HG02759 (cell line): ENCODE results near the gene RAI1.

Source experiments
- ATAC-seq: cut with Tn5 transposase; IDR thresholded peaks from one replicate; pipeline ENCODE4 v1.9.1; 2021; ENCODE audit warnings: mild to moderate bottlenecking, moderate library complexity; ENCODE audit not compliant: unreplicated experiment

The RAI1 gene

DNA sequence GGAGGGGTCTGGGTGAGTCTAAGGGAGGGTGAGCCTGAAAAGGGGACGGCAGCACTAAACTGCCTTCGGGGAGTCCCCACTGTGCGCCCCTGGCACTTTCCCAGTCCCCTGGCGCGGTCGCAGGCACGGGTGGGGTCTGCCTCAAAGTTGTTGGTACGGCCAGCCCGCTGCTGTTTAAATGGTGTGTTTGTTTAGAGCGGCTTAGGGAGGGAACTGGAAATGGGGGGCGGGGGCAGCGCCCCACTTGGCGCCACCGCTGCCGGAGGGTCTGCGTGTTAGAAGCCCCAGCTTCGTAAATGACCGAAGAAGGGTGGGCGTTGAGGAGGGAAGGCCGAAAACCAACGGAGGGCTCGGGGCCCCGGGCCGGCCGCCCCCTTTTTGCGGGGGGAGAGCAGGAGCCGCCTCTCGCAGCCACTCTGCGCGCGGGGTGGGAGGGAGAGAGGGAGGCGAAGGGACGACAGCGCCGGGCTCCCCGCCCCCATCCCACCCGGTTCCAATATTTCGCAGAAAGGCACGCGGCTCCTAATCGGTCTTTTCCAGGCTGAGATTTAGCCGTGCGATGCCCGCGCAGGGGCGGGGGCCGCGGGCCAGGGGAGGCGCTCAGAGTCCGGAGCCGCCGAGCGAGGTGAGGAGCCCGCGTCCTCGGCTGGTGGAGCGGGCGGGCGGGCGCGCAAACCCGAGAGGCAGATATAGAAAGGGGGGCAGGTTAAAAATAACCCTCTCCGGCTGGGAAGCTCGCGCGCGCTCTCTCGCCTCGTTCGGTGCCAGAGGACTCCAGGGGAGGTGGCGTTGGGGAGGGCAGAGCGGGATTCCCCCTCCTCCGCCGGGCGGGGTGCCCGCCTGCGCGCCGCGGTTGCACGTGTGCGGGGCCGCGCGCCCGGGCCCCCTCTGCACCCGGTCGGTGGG lies 100.6 kb downstream of the RAI1 start:
- ATAC-seq, result no peak

GRCh38 chr17:17782523-17783115 lies 101.4 kb downstream of the RAI1 start:
- peak; percentile 20 for ATAC-seq

- ATAC-seq, result peak; percentile 42
These were observed 102.0 kb downstream of the RAI1 start for GRCh38 chr17:17783116-17783824.

DNA sequence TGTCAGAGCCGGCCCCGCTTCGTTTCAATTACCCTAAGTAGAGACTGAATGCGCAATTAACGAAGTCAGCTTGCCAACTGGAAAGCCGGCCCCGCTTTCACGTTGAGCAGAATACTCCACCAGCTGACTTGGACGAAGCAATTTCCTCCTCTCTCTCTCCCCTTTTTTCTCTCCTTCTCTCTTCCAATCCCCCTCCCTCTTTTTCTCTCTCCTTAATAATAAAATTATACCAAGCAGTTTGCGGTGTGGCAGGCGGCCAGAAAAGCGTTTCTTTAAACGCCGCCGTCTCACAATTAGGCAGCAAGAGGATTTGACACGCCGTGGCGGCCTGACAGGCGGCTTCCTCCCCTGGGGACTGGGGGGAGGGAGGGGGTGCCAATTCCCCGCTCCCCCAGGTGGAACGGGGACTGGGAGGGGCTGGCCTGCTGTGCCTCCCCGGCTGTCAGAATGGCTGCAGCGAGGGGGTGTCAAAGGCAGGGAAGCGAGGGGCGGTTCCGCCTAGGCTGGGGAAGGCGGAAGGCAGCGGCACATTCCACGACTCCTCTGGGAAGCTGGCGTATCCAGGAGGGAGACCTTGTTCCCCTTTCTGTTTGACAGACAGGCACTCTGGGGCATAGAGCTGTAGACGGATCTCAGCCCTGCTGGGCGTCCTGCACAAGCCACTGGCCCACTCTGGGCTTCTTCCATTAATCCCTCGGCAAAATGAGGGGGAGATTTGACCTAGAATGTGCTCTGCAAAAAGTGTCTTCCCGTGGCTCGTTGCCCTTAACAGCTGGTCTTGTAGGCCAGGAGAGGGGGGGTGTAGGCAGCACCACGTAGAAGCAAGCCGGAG lies 102.8 kb downstream of the RAI1 start:
- ATAC-seq, result peak; percentile 36

DNA sequence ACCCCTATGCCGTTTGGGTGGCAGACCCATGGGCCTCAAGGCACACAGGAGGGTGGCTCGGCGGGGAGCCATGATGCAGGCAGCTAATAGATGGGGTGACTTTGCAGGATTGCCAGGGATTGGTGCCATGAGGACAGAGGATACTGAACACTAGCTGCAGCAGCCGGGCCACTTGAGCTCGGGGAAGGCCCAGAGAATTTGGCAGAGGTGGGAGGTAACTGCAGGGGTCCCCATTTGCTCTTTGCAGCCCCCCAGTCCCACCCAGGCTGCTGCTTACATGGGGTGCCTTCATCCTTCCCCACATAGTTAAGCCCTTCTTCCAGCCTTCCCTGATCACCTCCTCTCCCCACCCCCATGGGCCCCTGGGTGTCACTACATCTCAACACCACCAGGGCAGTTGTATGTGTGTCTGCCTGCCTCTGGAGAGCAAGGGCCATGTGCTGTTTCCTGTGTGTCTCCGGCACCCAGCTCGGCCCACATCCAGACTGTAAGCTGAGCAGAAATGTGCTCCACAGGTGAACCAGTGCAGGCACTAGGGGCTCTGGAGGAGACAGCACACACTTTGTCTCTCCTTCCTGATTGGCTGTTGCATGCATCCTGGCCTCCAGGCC lies 103.5 kb downstream of the RAI1 start:
- no peak for ATAC-seq

GRCh38 chr17:17785407-17785806 lies 104.1 kb downstream of the RAI1 start:
- no peak for ATAC-seq

DNA sequence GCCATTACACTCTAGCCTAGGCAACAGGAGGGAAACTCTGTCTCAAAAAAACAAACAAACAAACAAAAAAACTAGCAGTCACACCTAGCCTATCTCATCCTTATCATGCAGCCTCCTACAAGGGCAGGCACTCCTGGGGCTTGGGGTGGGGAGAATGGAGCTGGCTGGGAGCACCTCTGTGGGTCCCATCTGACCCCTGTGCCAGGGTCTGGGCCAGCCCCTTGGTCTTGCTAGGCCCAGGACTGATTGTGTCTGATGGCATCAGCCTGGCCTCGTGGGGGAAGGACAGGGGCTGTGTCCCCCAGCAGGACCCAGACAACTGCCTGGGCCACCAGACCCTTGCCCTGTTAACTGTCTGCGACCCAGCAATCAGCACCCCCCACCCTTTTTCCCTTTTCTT lies 105.7 kb downstream of the RAI1 start:
- ATAC-seq, result no peak

DNA sequence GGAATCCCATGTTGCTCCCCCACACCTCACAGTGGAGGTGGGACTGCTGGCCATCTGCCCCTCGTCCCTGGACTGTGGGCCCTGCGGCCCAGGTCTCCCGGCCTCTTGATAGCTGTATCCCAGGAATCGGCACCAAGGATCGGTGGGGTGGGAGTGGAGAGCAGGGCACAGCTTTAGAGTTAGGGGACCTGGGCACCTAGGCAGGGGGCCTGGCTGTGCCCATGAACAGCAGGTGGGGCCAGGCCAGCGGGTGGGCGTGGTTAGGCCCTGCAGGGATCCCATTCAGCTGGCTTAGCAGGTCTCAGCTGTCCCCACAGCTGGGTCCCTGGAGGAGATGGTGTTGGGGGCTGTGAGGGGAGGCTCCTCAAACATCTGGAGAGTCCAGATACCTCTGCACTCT lies 106.3 kb downstream of the RAI1 start:
- no peak for ATAC-seq

GRCh38 chr17:17788967-17789366 lies 107.7 kb downstream of the RAI1 start:
- no peak for ATAC-seq

DNA sequence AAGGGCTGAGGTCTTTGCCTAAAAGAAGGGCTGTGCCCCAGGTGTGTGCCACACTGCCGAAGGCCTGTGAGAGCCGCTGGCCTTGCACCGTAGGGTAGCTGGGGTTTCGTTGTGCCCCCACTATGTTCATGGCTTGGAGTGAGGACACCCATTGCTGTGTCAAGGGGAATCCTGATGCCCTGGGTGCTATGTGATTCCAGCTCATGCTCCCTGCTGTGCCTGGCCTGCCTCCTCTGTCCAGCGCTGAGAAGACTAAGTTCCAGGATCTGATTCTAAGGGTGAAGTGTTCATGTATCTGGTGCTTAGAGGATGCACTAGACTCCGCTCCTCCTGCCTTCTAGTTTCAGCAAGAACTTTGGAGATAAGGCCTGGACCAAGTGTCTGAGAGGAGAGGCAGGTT lies 108.2 kb downstream of the RAI1 start:
- no peak for ATAC-seq

- ATAC-seq, result no peak
These were observed 108.8 kb downstream of the RAI1 start for GRCh38 chr17:17789828-17790636.

DNA sequence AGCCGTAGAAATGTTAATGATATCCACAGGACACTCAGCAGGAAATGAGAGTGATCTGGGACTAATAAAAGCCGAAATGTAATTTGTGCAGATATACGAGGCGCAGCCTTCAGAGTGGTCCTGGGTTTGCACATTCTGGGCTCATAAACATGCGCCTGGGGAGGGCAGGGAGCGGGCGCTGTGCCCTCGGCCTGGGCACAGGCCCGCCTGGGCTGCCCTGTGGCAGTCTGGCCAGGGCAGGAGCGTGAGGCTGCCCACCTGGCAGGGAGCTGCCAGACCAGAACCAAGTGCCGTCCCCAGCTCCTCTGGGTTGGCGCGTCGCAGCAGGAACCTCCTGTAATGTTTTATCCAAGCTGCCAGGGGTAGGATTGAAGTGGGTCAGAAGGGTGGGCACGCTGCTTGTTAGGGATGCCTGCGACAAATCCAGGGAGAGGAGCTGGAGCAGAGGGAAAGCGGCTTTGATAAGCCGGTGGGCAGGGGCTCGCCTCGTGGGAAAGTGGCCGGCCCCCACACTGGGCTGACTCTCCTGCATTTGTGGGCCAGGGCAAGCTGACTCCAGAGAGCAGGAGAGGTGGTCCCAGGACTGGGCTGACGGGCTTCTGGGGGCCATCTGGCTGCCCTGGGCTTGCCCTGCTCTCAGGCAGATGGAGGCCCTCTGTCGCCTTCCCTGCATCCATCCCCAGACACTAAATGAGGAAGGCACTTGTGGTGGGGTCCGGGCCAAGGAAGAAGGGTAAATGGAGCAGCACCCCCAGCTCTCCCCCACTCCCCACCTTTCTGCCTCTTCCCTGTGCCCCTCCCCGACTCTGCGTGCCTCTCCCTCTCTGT lies 109.6 kb downstream of the RAI1 start:
- ATAC-seq, result no peak

DNA sequence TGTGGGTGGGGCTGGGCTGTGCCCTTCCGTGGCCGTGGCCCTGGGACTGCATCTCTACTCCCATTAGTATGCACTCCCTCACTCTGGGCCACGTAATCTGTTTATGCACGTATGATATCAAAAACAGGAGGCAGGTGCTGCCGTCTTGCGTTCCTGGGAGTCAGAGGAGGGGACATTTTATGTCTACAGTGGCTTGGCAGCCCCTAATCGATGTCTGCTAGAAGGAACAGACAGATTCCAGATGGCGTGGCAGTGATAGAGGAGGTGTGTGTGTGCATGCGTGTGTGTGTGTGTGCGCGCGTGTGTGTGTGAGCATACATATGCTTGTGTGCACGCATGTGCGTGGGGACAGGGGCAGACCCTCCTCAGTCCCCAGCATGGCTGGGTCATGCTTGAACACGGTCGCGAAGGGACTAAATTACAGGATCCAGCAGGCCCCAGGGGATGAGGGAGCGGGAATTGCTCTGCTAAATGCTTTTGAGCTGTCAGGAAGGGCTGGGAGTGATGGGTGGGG lies 110.8 kb downstream of the RAI1 start:
- no peak for ATAC-seq

DNA sequence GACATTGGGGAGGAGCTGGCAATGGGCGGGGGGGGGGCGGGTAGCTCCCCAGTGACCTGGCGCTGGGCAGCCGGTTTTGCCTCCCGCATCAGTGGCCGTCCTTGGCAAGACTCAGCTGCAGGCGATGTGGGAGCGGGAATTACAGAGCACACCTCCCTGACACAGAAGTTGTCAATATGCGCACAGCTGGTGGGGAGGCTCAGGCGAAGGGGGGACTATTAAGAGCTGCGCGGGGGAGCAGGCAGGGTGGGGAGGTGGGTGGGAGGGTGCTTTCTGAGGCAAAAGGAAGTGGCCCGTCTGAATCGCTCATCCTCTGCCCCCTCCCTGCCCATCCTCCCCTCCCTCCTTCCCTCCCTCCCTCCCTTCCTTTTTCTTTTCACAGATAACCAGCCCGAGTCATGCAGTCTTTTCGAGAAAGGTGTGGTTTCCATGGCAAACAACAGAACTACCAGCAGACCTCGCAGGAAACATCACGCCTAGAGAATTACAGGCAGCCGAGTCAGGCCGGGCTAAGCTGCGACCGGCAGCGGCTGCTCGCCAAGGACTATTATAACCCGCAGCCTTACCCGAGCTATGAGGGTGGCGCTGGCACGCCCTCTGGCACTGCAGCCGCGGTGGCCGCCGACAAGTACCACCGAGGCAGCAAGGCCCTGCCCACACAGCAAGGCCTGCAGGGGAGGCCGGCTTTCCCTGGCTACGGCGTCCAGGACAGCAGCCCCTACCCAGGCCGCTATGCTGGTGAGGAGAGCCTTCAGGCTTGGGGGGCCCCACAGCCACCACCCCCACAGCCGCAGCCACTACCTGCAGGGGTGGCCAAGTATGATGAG lies 111.5 kb downstream of the RAI1 start:
- ATAC-seq, result peak; percentile 45

DNA sequence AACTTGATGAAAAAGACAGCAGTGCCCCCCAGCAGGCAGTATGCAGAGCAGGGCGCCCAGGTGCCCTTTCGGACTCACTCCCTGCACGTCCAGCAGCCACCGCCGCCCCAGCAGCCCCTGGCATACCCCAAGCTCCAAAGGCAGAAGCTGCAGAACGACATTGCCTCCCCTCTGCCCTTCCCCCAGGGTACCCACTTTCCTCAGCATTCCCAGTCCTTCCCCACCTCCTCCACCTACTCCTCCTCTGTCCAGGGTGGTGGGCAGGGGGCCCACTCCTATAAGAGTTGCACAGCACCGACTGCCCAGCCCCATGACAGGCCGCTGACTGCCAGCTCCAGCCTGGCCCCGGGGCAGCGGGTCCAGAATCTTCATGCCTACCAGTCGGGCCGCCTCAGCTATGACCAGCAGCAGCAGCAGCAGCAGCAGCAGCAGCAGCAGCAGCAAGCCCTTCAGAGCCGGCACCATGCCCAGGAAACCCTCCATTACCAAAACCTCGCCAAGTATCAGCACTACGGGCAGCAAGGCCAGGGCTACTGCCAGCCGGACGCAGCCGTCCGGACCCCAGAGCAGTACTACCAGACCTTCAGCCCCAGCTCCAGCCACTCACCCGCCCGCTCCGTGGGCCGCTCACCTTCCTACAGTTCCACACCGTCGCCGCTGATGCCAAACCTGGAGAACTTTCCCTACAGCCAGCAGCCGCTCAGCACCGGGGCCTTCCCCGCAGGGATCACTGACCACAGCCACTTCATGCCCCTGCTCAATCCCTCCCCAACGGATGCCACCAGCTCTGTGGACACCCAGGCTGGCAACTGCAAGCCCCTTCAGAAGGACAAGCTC lies 112.3 kb downstream of the RAI1 start:
- no peak for ATAC-seq

GRCh38 chr17:17794382-17794781 lies 113.1 kb downstream of the RAI1 start:
- no peak for ATAC-seq

DNA sequence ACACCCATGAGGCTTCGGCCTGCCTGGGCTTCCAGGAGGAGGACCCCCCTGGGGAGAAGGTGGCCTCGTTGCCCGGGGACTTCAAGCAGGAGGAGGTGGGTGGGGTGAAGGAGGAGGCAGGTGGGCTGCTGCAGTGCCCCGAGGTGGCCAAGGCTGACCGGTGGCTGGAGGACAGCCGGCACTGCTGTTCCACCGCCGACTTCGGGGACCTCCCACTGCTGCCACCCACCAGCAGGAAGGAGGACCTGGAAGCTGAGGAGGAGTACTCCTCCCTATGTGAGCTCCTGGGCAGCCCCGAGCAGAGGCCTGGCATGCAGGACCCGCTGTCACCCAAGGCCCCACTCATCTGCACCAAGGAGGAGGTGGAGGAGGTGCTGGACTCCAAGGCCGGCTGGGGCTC lies 114.0 kb downstream of the RAI1 start:
- no peak for ATAC-seq
